Smooth muscle cell (in vitro differentiated cells): ENCODE measurements around the gene MPP3. TPM values are rescaled to one million over a fixed set of nuclear protein-coding genes. Genes with fewer than 3 reads are reported as not detected.
"Not testable (repeated sequence)": the region's sequence is repeated elsewhere in the genome, so short reads cannot be mapped to it uniquely, and the experiment has no call there.

Experiments
- DNase-seq: peaks from one replicate; lab custom pipeline; 2025; ENCODE audit not compliant: unreplicated experiment; lab: John Stamatoyannopoulos, UW
- H2AFZ ChIP-seq: fragments of 200-600 bp; sonication (generic); 2 replicates; pipeline ENCODE4 v1.6.0; 2016; ENCODE audit warnings: antibody characterized with exemption, low read depth, mild to moderate bottlenecking
- H3F3A ChIP-seq: fragments of 200-600 bp; sonication (generic); 2 replicates; pipeline ENCODE4 v1.6.0; 2017; ENCODE audit warnings: antibody characterized with exemption, low read depth
- H3K27ac ChIP-seq: fragments of 200-600 bp; sonication (generic); 2 replicates; pipeline ENCODE4 v1.5.1; 2016; ENCODE audit warnings: low read depth, mild to moderate bottlenecking
- H3K27me3 ChIP-seq: fragments of 200-600 bp; sonication (generic); 2 replicates; pipeline ENCODE4 v1.6.1; 2016; ENCODE audit warnings: low read depth, mild to moderate bottlenecking
- H3K36me3 ChIP-seq: fragments of 200-600 bp; sonication (generic); 2 replicates; pipeline ENCODE4 v1.5.1; 2016; ENCODE audit warnings: low read depth
- H3K4me1 ChIP-seq: fragments of 200-600 bp; sonication (generic); 2 replicates; pipeline ENCODE4 v1.5.1; 2016; ENCODE audit warnings: low read depth
- H3K4me2 ChIP-seq: fragments of 200-600 bp; sonication (generic); 2 replicates; pipeline ENCODE4 v1.6.0; 2016; ENCODE audit warnings: mild to moderate bottlenecking
- H3K4me3 ChIP-seq: fragments of 200-600 bp; sonication (generic); 2 replicates; pipeline ENCODE4 v1.5.1; 2016; ENCODE audit warnings: mild to moderate bottlenecking
- H3K79me2 ChIP-seq: fragments of 200-600 bp; sonication (generic); 2 replicates; pipeline ENCODE4 v1.6.0; 2016; ENCODE audit warnings: low read depth, mild to moderate bottlenecking
- H3K9ac ChIP-seq: fragments of 200-600 bp; sonication (generic); 2 replicates; pipeline ENCODE4 v1.6.0; 2016; ENCODE audit warnings: low read depth
- H3K9me3 ChIP-seq: fragments of 200-600 bp; sonication (generic); replicated peaks from 2 replicates; pipeline ENCODE4 v1.5.1; 2016; ENCODE audit warnings: low read depth
- H4K20me1 ChIP-seq: fragments of 200-600 bp; sonication (generic); 2 replicates; pipeline ENCODE4 v1.6.0; 2016; ENCODE audit warnings: low read depth
- WGBS: methylation state at CpG from one replicate; pipeline ENCODE4 v1.1.7; 2016; ENCODE audit warnings: low lambda C conversion rate; 5-methylcytosine and 5-hydroxymethylcytosine counted together
- polyA plus RNA-seq: library from polyadenylated mRNA; unstranded; fragments of >200 nt; fragmentation: Nextera tagmentation; extraction: Ambion mirVana; gene quantifications from 2 replicates; pipeline ENCODE4 v1.2.1, GENCODE V29; 2016
- total RNA-seq: library from RNA; depleted of rRNA; stranded (reverse); fragments of >200 nt; gene quantifications from 2 replicates; pipeline ENCODE4 v1.2.3, GENCODE V29; 2014
- TF ChIP-seq, protein P1 (sequence below): fragments of 200-600 bp; sonication (generic); IDR thresholded peaks from 2 replicates; pipeline ENCODE4 v1.5.1; 2017; ENCODE audit warnings: borderline replicate concordance, mild to moderate bottlenecking, antibody characterized with exemption; ENCODE audit not compliant: insufficient read depth, poor library complexity, severe bottlenecking

Gene MPP3
- total and polyA plus RNA-seq, 2 experiments from 2014 or later, result 6.7 to 8.1 TPM

DNA sequence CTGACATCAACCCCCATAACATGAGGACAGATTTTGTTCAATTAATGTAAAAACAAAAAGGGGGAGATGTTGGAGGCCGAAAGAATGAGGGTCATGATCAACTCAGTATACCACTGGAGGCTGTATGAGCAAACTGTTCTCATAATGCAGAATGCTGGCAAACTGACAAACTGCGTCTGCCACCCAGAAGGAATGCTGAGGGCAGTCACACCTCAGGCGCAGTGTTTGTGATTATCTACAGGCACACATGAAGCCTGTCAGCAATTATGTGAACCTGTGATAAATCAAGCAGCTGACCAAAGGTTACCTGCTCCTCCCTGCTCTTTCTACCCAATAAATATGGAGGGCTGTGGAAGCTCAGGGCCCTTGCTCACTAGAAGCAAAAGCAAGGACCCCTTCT is 41.3 kb upstream of the MPP3 start:
- no peaks in the 10 kb centered on the region for H3K36me3 ChIP-seq

DNA sequence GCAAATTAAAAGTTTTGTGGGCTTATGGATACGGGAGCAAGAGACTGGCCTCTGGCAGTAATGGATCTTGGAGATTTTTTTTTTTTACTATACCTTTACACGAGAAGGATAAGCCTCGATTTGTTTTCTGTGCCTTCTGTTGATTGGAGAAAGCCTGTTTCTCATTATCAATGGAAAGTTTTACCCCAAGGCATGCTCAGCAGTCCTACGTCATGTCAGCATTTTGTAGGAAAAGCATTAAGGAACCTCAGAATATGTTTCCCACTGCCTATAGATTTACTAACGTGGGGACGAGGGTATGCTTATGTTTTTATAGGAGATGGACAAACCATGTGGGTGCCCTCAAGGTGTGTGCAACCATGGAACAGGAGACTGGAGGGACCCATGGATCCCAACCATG is 40.9 kb upstream of the MPP3 start:
- no peak for DNase-seq
- Histone ChIP-seq H3K36me3 (no peaks in the 10 kb centered on the region), H3K79me2 (no peaks in the 10 kb centered on the region), H3K9me3 (no peaks in the 10 kb centered on the region), H3K4me3 (no peak overlapping the region), H3K27me3 (peaks cover 4% of the 10 kb centered on the region), H3K4me1 (no peaks in the 10 kb centered on the region), H4K20me1 (no peaks in the 10 kb centered on the region), H2AFZ (no peak overlapping the region), H3K4me2 (no peak overlapping the region), H3K9ac (no peak overlapping the region), H3K27ac (no peak overlapping the region), H3F3A (no peaks in the 10 kb centered on the region)
- TF ChIP-seq, protein P1, sequence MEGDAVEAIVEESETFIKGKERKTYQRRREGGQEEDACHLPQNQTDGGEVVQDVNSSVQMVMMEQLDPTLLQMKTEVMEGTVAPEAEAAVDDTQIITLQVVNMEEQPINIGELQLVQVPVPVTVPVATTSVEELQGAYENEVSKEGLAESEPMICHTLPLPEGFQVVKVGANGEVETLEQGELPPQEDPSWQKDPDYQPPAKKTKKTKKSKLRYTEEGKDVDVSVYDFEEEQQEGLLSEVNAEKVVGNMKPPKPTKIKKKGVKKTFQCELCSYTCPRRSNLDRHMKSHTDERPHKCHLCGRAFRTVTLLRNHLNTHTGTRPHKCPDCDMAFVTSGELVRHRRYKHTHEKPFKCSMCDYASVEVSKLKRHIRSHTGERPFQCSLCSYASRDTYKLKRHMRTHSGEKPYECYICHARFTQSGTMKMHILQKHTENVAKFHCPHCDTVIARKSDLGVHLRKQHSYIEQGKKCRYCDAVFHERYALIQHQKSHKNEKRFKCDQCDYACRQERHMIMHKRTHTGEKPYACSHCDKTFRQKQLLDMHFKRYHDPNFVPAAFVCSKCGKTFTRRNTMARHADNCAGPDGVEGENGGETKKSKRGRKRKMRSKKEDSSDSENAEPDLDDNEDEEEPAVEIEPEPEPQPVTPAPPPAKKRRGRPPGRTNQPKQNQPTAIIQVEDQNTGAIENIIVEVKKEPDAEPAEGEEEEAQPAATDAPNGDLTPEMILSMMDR, result no peak
- 78% methylated on average over 6 of the region's 6 CpGs for WGBS

More for the DNA sequence above, 41.3 kb upstream of the MPP3 start:
- Histone ChIP-seq H3K9me3 (no peaks in the 10 kb centered on the region), H4K20me1 (no peaks in the 10 kb centered on the region), H3K79me2 (no peaks in the 10 kb centered on the region), H3K27me3 (peaks cover 4% of the 10 kb centered on the region), H3F3A (no peaks in the 10 kb centered on the region), H3K9ac (no peak overlapping the region), H3K4me1 (no peaks in the 10 kb centered on the region), H3K4me3 (no peak overlapping the region), H3K27ac (no peak overlapping the region), H2AFZ (no peak overlapping the region), H3K4me2 (no peak overlapping the region)
- TF ChIP-seq, protein P1, result no peak
- WGBS, result 88% methylated on average over 3 of the region's 3 CpGs
- DNase-seq, result no peak

DNA sequence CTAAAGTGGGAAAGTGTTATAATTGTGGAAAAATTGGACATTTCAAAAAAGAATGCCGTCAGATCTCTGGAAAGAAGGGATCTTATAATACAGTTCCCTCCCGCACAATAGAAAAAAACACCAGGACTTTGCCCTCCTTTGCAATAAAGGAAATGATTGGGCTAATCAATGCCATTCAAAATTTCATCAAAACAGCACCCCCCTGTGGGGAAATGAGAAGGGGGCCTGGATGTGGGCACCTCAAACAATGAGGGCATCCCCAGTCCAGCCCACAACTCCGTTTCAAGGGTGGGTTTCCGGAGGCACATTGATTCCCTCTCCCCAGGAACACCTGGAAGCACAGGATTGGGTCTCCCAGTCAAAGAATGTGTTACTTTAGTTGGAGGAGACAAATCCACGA is 40.1 kb upstream of the MPP3 start:
- Histone ChIP-seq H4K20me1 (no peaks in the 10 kb centered on the region), H3K4me1 (no peaks in the 10 kb centered on the region), H3K79me2 (no peaks in the 10 kb centered on the region), H3K27ac (no peak overlapping the region), H3F3A (no peaks in the 10 kb centered on the region), H3K9ac (no peak overlapping the region), H3K27me3 (peaks cover 6% of the 10 kb centered on the region), H3K4me3 (no peak overlapping the region), H3K36me3 (no peaks in the 10 kb centered on the region), H3K4me2 (no peak overlapping the region), H3K9me3 (no peaks in the 10 kb centered on the region), H2AFZ (no peak overlapping the region)
- TF ChIP-seq, protein P1, result peak; percentile 10
- 84% methylated on average over 5 of the region's 5 CpGs for WGBS
- DNase-seq, result no peak

DNA sequence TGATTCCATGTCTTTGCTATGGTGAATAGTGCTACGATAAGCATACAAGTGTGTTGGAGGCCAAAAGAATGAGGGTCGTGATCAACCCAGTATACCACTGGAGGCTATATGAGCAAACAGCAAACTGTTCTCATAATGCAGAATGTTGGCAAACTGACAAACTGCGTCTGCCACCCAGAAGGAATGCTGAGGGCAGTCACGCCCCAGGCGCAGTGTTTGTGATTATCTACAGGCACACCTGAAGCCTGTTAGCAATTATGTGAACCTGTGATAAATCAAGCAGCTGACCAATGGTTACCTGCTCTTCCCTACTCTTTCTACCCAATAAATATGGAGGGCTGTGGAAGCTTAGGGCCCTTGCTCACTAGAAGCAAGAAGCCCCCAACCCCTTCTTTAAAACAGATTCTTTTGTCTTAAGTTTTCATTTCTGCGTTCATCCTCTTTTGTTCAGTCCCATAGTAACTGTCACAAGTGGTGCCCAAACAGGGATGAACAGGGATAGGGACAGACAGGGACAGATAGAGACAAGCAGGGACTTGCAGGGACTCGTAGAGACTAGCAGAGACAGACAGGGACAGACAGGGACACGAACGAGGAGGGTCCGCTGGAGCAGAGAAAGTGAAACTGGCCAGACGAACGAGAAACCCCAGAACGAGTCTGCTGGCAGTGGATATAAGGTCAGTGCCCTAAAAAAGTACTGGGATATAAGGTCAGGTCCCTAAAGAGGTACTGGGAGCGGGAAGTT is 39.2 kb upstream of the MPP3 start:
- peaks cover 16% of the 10 kb centered on the region for H3K27me3 ChIP-seq
- no peak overlapping the region for H3K4me2 ChIP-seq
- H3K9me3 ChIP-seq, result no peaks in the 10 kb centered on the region
- H3K27ac ChIP-seq, result no peak overlapping the region
- H3K9ac ChIP-seq, result no peak overlapping the region
- TF ChIP-seq, protein P1, result no peak
- no peaks in the 10 kb centered on the region for H3K36me3 ChIP-seq
- no peaks in the 10 kb centered on the region for H3K4me1 ChIP-seq
- no peaks in the 10 kb centered on the region for H3K79me2 ChIP-seq
- no peaks in the 10 kb centered on the region for H3F3A ChIP-seq
- no peak for DNase-seq
- no peak overlapping the region for H2AFZ ChIP-seq
- 86% methylated on average over 14 of the region's 14 CpGs for WGBS
- no peaks in the 10 kb centered on the region for H4K20me1 ChIP-seq
- H3K4me3 ChIP-seq, result no peak overlapping the region

DNA sequence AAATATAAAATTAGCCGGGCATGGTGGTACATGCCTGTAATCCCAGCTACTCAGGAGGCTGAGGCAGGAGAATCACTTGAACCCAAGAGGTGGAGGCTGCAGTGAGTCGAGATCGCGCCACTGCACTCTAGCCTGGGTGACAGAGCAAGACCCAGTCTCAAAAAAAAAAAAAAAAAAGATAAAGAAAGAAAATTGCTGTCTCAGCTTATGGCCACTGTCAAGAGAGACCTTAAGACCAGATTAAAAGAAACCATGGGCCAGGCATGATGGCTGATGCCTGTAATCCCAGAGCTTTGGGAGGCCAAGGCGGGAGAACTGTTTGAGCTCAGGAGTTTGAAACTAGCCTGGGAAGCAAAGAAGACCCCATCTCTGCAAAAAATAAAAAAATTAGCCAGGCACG is 36.1 kb upstream of the MPP3 start:
- peaks cover 20% of the 10 kb centered on the region for H3K27me3 ChIP-seq
- 94% methylated on average over 6 of the region's 6 CpGs for WGBS

More for the DNA sequence above, 36.1 kb upstream of the MPP3 start:
- not testable (repeated sequence) for H3K9ac ChIP-seq, H2AFZ ChIP-seq, H3K4me1 ChIP-seq, H3K79me2 ChIP-seq, H3F3A ChIP-seq, DNase-seq, H3K9me3 ChIP-seq, H3K27ac ChIP-seq, H3K4me2 ChIP-seq, H3K4me3 ChIP-seq, H3K36me3 ChIP-seq, H4K20me1 ChIP-seq
